ENCODE measurements around the gene KDM1B.
A peak's percentile ranks its signal among the peaks of the same experiment; 100 is the strongest.
"Not testable (repeated sequence)": the region's sequence is repeated elsewhere in the genome, so short reads cannot be mapped to it uniquely, and the experiment has no call there.

The KDM1B gene

GRCh38 chr6:18187701-18188100 is 32.5 kb downstream of the KDM1B start:
- Histone ChIP-seq H3K36me3 (peaks cover 36 to 91% (median 52%) of the 10 kb centered on the region in 11 experiments), H3K4me3 (no peak overlapping the region), H3K4me1 (peaks cover 18 to 25% (median 21%) of the 10 kb centered on the region in 10 experiments), H3K9me3 (replicated peaks in 1 of 11) (no peaks in the 10 kb centered on the region), H4K20me1 (no peaks in the 10 kb centered on the region; a peak in 1 of 22 replicates), H3K4me2 (no peak overlapping the region), H3K27me3 (no peaks in the 10 kb centered on the region), H3K27ac (no peak overlapping the region), H3K9ac (no peak overlapping the region)
- TF ChIP-seq Cebpa-rat (IDR thresholded peaks at IDR 0.05), result no peak

- Histone ChIP-seq H3K4me1 (peaks cover 18 to 25% (median 21%) of the 10 kb centered on the region in 10 experiments), H3K27me3 (no peaks in the 10 kb centered on the region), H3K4me2 (no peak overlapping the region), H3K27ac (no peak overlapping the region), H3K4me3 (no peak overlapping the region), H3K9ac (no peak overlapping the region), H4K20me1 (no peaks in the 10 kb centered on the region; a peak in 1 of 22 replicates), H3K36me3 (peaks cover 31 to 91% (median 57%) of the 10 kb centered on the region in 11 experiments), H3K9me3 (replicated peaks in 1 of 11) (no peaks in the 10 kb centered on the region)
- no peak for TF ChIP-seq Cebpa-rat (IDR thresholded peaks at IDR 0.05)
Observed at GRCh38 chr6:18189196-18189595, 34.0 kb downstream of the KDM1B start.

GRCh38 chr6:18192026-18192425 is 36.8 kb downstream of the KDM1B start:
- no peaks in the 10 kb centered on the region for H4K20me1 ChIP-seq
- peaks cover 36 to 93% (median 61%) of the 10 kb centered on the region in 11 experiments for H3K36me3 ChIP-seq
- no peak overlapping the region for H3K27ac ChIP-seq
- H3K9me3 ChIP-seq (replicated peaks in 1 of 11), result no peaks in the 10 kb centered on the region
- H3K4me2 ChIP-seq, result no peak overlapping the region
- H3K9ac ChIP-seq, result no peak overlapping the region
- H3K4me1 ChIP-seq, result peaks cover 0 to 4% (median 2%) of the 10 kb centered on the region in 10 experiments; a peak in 12 of 20 replicates
- no peaks in the 10 kb centered on the region for H3K27me3 ChIP-seq
- TF ChIP-seq Cebpa-rat (IDR thresholded peaks at IDR 0.05), result no peak
- no peak overlapping the region for H3K4me3 ChIP-seq

GRCh38 chr6:18203786-18204185 is 48.6 kb downstream of the KDM1B start:
- Histone ChIP-seq H3K4me1 (peaks cover 0 to 17% (median 9%) of the 10 kb centered on the region in 10 experiments; a peak in 13 of 20 replicates), H3K36me3 (peaks cover 69 to 94% (median 87%) of the 10 kb centered on the region in 11 experiments), H3K4me3 (no peak overlapping the region), H3K4me2 (peak overlapping the region in 6 of 11 experiments; percentile 0 to 33 (median 24); a peak in 7 of 22 replicates), H4K20me1 (no peaks in the 10 kb centered on the region), H3K27me3 (no peaks in the 10 kb centered on the region), H3K9ac (no peak overlapping the region), H3K27ac (no peak overlapping the region), H3K9me3 (replicated peaks in 1 of 11) (no peaks in the 10 kb centered on the region)
- TF ChIP-seq Cebpa-rat (IDR thresholded peaks at IDR 0.05), result no peak

- Histone ChIP-seq H4K20me1 (no peaks in the 10 kb centered on the region), H3K4me2 (no peak overlapping the region), H3K4me1 (peaks cover 0 to 12% (median 7%) of the 10 kb centered on the region in 10 experiments; a peak in 9 of 20 replicates), H3K4me3 (no peak overlapping the region), H3K36me3 (peaks cover 68 to 92% (median 84%) of the 10 kb centered on the region in 11 experiments), H3K27me3 (no peaks in the 10 kb centered on the region), H3K9ac (no peak overlapping the region), H3K9me3 (replicated peaks in 1 of 11) (no peaks in the 10 kb centered on the region), H3K27ac (no peak overlapping the region)
- TF ChIP-seq Cebpa-rat (IDR thresholded peaks at IDR 0.05), result no peak
Observed at GRCh38 chr6:18204691-18205090, 49.5 kb downstream of the KDM1B start.

GRCh38 chr6:18206591-18206990 is 51.4 kb downstream of the KDM1B start:
- no peak overlapping the region for H3K4me3 ChIP-seq
- no peak overlapping the region for H3K9ac ChIP-seq
- H4K20me1 ChIP-seq, result no peaks in the 10 kb centered on the region
- no peak overlapping the region for H3K27ac ChIP-seq
- no peak for TF ChIP-seq Cebpa-rat (IDR thresholded peaks at IDR 0.05)
- no peaks in the 10 kb centered on the region for H3K27me3 ChIP-seq
- H3K9me3 ChIP-seq (replicated peaks in 1 of 11), result no peaks in the 10 kb centered on the region
- H3K4me1 ChIP-seq, result peaks cover 0 to 12% (median 7%) of the 10 kb centered on the region in 10 experiments; a peak in 9 of 20 replicates
- peaks cover 62 to 88% (median 76%) of the 10 kb centered on the region in 11 experiments for H3K36me3 ChIP-seq
- no peak overlapping the region for H3K4me2 ChIP-seq

- no peak overlapping the region for H3K4me2 ChIP-seq
- peaks cover 54 to 88% (median 74%) of the 10 kb centered on the region in 11 experiments for H3K36me3 ChIP-seq
- peaks cover 0 to 12% (median 7%) of the 10 kb centered on the region in 10 experiments; a peak in 9 of 20 replicates for H3K4me1 ChIP-seq
- no peaks in the 10 kb centered on the region for H4K20me1 ChIP-seq
- H3K27me3 ChIP-seq, result no peaks in the 10 kb centered on the region
- H3K9me3 ChIP-seq (replicated peaks in 1 of 11), result no peaks in the 10 kb centered on the region
- H3K9ac ChIP-seq, result no peak overlapping the region
- H3K4me3 ChIP-seq, result no peak overlapping the region
- TF ChIP-seq Cebpa-rat (IDR thresholded peaks at IDR 0.05), result no peak
- H3K27ac ChIP-seq, result no peak overlapping the region
Observed at GRCh38 chr6:18207438-18207837, 52.2 kb downstream of the KDM1B start.

GRCh38 chr6:18207949-18208348 is 52.7 kb downstream of the KDM1B start:
- no peaks in the 10 kb centered on the region for H3K27me3 ChIP-seq
- peaks cover 49 to 88% (median 74%) of the 10 kb centered on the region in 11 experiments for H3K36me3 ChIP-seq
- H3K9ac ChIP-seq, result no peak overlapping the region
- H3K9me3 ChIP-seq (replicated peaks in 1 of 11), result no peaks in the 10 kb centered on the region
- peaks cover 0 to 12% (median 7%) of the 10 kb centered on the region in 10 experiments; a peak in 9 of 20 replicates for H3K4me1 ChIP-seq
- H3K4me2 ChIP-seq, result no peak overlapping the region
- no peaks in the 10 kb centered on the region for H4K20me1 ChIP-seq
- H3K27ac ChIP-seq, result no peak overlapping the region
- TF ChIP-seq Cebpa-rat (IDR thresholded peaks at IDR 0.05), result no peak
- H3K4me3 ChIP-seq, result no peak overlapping the region

- not testable (repeated sequence) for H3K9me3 ChIP-seq (replicated peaks in 1 of 11); H3K27me3 ChIP-seq; H3K4me3 ChIP-seq; H4K20me1 ChIP-seq; H3K9ac ChIP-seq; H3K27ac ChIP-seq; H3K4me2 ChIP-seq
- peaks cover 47 to 86% (median 67%) of the 10 kb centered on the region in 11 experiments for H3K36me3 ChIP-seq
- peaks cover 5 to 12% (median 7%) of the 10 kb centered on the region in 10 experiments for H3K4me1 ChIP-seq
Observed at GRCh38 chr6:18208778-18209177, 53.6 kb downstream of the KDM1B start.

GRCh38 chr6:18209539-18210197 is 54.4 kb downstream of the KDM1B start:
- Histone ChIP-seq H3K9ac (no peak overlapping the region), H3K27ac (no peak overlapping the region), H4K20me1 (no peaks in the 10 kb centered on the region), H3K4me1 (peaks cover 12 to 16% (median 14%) of the 10 kb centered on the region in 10 experiments), H3K9me3 (replicated peaks in 1 of 11) (no peaks in the 10 kb centered on the region), H3K4me3 (no peak overlapping the region), H3K36me3 (peaks cover 41 to 77% (median 58%) of the 10 kb centered on the region in 11 experiments), H3K27me3 (no peaks in the 10 kb centered on the region), H3K4me2 (no peak overlapping the region)
- no peak for TF ChIP-seq Cebpa-rat (IDR thresholded peaks at IDR 0.05)
